Measurements from ENCODE around the gene ODC1. TPM values are rescaled to one million over a fixed set of nuclear protein-coding genes. Genes with fewer than 3 reads are reported as not detected.

ODC1 gene
- total RNA-seq, 4 donors from 2014 or later, result 39.5 to 140 (median 57.6) TPM

- Histone ChIP-seq H3K27ac (no peak overlapping the region), H3K4me3 (no peak overlapping the region), H3K36me3 (no peaks in the 10 kb centered on the region), H3K4me1 (no peaks in the 10 kb centered on the region), H3K27me3 (no peaks in the 10 kb centered on the region), H3K9me3 (no peaks in the 10 kb centered on the region)
- no peak for TF ChIP-seq POLR2A (IDR thresholded peaks at IDR 0.05)
- no peak for TF ChIP-seq CTCF (IDR thresholded peaks at IDR 0.05)
- intact Hi-C loops (cut with DNase I; ENCODE audit: low total_unique reads), result no loop called here
- no peak for DNase-seq
Measured at GRCh38 chr2:10477443-10478297, 29.5 kb upstream of the ODC1 start.

- no peaks in the 10 kb centered on the region for H3K4me1 ChIP-seq
- H3K9me3 ChIP-seq, result no peaks in the 10 kb centered on the region
- intact Hi-C loops (cut with DNase I; ENCODE audit: low total_unique reads), result no loop called here
- no peaks in the 10 kb centered on the region for H3K36me3 ChIP-seq
- DNase-seq, result no peak
- H3K27ac ChIP-seq, result no peak overlapping the region
- no peak overlapping the region for H3K4me3 ChIP-seq
- H3K27me3 ChIP-seq, result no peaks in the 10 kb centered on the region
- TF ChIP-seq CTCF (IDR thresholded peaks at IDR 0.05) (no peak), POLR2A (IDR thresholded peaks at IDR 0.05) (no peak)
Measured at GRCh38 chr2:10476723-10477442, 28.8 kb upstream of the ODC1 start.

- H3K27me3 ChIP-seq, result no peaks in the 10 kb centered on the region
- intact Hi-C loops (cut with DNase I; ENCODE audit: low total_unique reads), result no loop called here
- TF ChIP-seq CTCF (IDR thresholded peaks at IDR 0.05), result no peak
- no peak for TF ChIP-seq POLR2A (IDR thresholded peaks at IDR 0.05)
- no peak overlapping the region for H3K4me3 ChIP-seq
- no peak for DNase-seq
- no peaks in the 10 kb centered on the region for H3K9me3 ChIP-seq
- H3K4me1 ChIP-seq, result no peaks in the 10 kb centered on the region
- no peak overlapping the region for H3K27ac ChIP-seq
- no peaks in the 10 kb centered on the region for H3K36me3 ChIP-seq
Measured at GRCh38 chr2:10475811-10476660, 27.9 kb upstream of the ODC1 start.

DNA sequence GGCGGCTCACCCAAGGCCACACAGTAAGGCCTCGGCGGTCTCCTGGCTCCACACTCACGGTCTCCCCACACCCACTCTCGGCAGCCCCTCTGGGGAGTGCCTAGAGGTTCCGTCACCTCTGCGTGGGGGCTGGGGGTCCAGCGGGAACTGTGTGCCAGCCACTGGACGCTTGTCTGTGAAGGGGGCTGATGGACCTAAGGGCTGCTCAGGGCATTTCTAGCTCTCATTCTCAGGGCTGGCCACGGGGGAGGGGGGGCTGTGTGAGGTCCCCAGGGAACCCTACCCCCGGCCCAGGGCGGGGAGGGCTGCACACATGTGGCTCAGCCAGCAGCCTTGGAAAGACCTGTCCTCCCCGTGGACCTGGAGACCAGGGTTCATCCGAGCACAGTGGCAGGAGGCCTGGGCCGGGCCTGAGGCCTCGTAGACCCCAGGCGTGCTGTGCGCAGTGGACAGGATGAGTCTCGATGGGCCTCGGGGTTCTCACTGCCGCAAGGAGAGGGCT, 27.1 kb upstream of the ODC1 start:
- H3K27ac ChIP-seq, result no peak overlapping the region
- no peak for DNase-seq
- no peaks in the 10 kb centered on the region for H3K36me3 ChIP-seq
- H3K9me3 ChIP-seq, result no peaks in the 10 kb centered on the region
- no peak overlapping the region for H3K4me3 ChIP-seq
- intact Hi-C loops (cut with DNase I; ENCODE audit: low total_unique reads), result no loop called here
- H3K27me3 ChIP-seq, result no peaks in the 10 kb centered on the region
- no peaks in the 10 kb centered on the region for H3K4me1 ChIP-seq
- no peak for TF ChIP-seq CTCF (IDR thresholded peaks at IDR 0.05)
- no peak for TF ChIP-seq POLR2A (IDR thresholded peaks at IDR 0.05)

All from uterus (tissue), 4 donors.